OCI-LY3 (cell line): ENCODE data around the gene NRXN3.

Source experiments
- EZH2phosphoT487 ChIP-seq: fragments of 200-600 bp; shearing (Covaris generic); IDR thresholded peaks from 2 replicates; pipeline ENCODE4 v1.6.1; 2018; ENCODE audit warnings: antibody characterized with exemption, mixed run types, low read depth
- TF ChIP-seq, protein P1 (sequence below): fragments of 200-600, 300-600 bp; sonication (generic); IDR thresholded peaks from 2 replicates; pipeline ENCODE4 v1.5.1; 2014; ENCODE audit warnings: antibody characterized with exemption, low read length, low read depth

DNA sequence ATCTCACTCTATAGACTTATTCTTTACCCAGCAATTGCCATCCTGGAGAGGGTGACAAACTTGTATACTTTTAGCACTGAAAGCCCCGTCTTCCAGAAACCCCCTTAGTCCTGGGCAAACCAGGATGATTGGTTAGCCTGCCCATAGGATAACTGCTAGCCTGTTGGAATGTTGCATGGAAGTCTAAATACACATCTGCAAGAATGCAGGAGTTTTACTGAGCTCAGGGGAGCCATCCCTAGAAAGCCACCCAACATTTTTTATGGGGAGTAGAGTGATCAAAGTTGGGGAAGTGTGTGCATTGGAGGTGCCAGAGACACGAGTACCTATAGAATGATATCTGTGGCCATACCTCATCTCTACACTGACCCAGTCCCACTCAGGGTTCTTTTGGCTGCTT, 155.7 kb downstream of the NRXN3 start:
- TF ChIP-seq, protein P1, sequence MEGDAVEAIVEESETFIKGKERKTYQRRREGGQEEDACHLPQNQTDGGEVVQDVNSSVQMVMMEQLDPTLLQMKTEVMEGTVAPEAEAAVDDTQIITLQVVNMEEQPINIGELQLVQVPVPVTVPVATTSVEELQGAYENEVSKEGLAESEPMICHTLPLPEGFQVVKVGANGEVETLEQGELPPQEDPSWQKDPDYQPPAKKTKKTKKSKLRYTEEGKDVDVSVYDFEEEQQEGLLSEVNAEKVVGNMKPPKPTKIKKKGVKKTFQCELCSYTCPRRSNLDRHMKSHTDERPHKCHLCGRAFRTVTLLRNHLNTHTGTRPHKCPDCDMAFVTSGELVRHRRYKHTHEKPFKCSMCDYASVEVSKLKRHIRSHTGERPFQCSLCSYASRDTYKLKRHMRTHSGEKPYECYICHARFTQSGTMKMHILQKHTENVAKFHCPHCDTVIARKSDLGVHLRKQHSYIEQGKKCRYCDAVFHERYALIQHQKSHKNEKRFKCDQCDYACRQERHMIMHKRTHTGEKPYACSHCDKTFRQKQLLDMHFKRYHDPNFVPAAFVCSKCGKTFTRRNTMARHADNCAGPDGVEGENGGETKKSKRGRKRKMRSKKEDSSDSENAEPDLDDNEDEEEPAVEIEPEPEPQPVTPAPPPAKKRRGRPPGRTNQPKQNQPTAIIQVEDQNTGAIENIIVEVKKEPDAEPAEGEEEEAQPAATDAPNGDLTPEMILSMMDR, result no peak
- no peak for TF ChIP-seq EZH2phosphoT487
